ENCODE measurements around the gene TMEM204. TPM values are rescaled to one million over a fixed set of nuclear protein-coding genes. Genes with fewer than 3 reads are reported as not detected.
"Not testable (repeated sequence)": the region's sequence is repeated elsewhere in the genome, so short reads cannot be mapped to it uniquely, and the experiment has no call there.

The TMEM204 gene
- total and polyA plus RNA-seq, 4 donors = 34.7 to 74.5 (median 45.1) TPM

DNA sequence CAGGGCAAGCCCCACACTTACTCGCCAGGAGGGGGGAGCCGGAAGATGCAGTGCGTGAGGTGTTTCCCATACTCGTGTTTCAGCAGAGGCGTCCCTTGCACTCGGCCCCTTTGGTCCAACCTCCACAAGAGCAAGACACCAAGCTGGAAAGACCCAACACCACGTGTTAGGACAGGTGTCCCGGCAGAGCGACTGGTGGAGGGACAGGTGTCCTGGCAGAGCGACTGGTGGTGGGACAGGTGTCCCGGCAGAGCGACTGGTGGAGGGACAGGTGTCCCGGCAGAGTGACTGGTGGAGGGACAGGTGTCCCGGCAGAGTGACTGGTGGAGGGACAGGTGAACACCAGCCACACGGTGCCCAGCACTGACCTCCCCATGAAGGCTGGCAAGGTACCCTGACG is 59.0 kb downstream of the TMEM204 start:
- intact Hi-C loops (cut with DNase I) = no loop called here

DNA sequence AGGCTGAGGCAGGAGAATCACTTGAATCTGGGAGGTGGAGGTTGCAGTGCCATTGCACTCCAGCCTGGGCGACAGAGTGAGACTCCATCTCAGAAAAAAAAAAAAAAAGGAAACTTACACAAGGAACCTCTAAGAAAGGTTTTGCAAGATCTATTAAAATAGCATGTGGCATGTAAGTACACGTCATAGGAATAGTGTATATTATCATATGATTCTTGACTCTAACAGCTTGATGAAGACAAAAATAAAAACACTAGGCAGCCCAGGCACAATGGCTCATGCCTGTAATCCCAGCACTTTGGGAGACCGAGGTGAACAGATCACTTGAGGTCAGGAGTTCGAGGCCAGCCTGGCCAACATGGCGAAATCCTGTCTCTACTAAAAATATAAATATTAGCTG is 62.0 kb downstream of the TMEM204 start:
- H3K27me3 ChIP-seq (ENCODE audit: control insufficient read depth in 1 of 2, insufficient read depth in 2 of 2, low read length in 1 of 2); H3K4me1 ChIP-seq (ENCODE audit: control insufficient read depth in 1 of 2, insufficient read depth in 2 of 2, low read length in 2 of 2); ATAC-seq (ENCODE audit: low FRiP score); H3K9me3 ChIP-seq (ENCODE audit: control insufficient read depth, low read length); H3K36me3 ChIP-seq (ENCODE audit: control insufficient read depth in 1 of 2, insufficient read depth in 2 of 2, low read length in 1 of 2); DNase-seq; intact Hi-C loops (cut with DNase I); H3K4me3 ChIP-seq (ENCODE audit: low read length in 2 of 2); H3K27ac ChIP-seq (ENCODE audit: low read depth in 1 of 2, low read length in 2 of 2): not testable (repeated sequence)
- 82 to 91% methylated on average over 5 of the region's 5 CpGs for WGBS, 2 donors

More for the DNA sequence above, 59.0 kb downstream of the TMEM204 start:
- H3K9me3 ChIP-seq (ENCODE audit: control insufficient read depth, low read length) = no peaks in the 10 kb centered on the region
- H3K27me3 ChIP-seq (ENCODE audit: control insufficient read depth in 1 of 2, insufficient read depth in 2 of 2, low read length in 1 of 2) = no peaks in the 10 kb centered on the region
- 92% methylated on average over 16 of the region's 16 CpGs for WGBS, 2 donors
- no peak overlapping the region for H3K27ac ChIP-seq (ENCODE audit: low read depth in 1 of 2, low read length in 2 of 2)
- DNase-seq (no peak), ATAC-seq (ENCODE audit: low FRiP score) (no peak)
- H3K4me1 ChIP-seq (ENCODE audit: control insufficient read depth in 1 of 2, insufficient read depth in 2 of 2, low read length in 2 of 2) = no peaks in the 10 kb centered on the region
- no peak overlapping the region for H3K4me3 ChIP-seq (ENCODE audit: low read length in 2 of 2)
- H3K36me3 ChIP-seq (ENCODE audit: control insufficient read depth in 1 of 2, insufficient read depth in 2 of 2, low read length in 1 of 2) = no peaks in the 10 kb centered on the region

DNA sequence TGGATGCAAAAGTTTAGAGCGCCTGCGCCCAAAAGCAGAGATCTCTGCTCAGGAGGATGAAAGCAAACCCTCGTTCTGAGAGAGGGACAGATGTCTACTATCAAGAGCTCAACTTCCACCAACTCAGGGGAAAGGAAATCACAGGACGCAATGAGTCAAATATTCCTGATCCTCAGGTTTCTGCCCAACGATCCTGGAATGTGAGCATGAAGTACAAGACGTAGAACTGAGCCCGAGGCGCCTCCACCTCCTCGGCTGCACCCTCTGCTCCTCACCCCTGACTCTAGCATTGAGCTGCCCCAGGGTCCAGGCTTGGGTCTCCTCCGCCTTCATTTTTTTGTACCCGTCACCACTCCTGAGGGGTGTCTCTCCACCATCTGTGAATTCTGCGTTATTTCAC is 63.0 kb downstream of the TMEM204 start:
- WGBS, 2 donors = 90 to 94% methylated on average over 12 of the region's 12 CpGs
- Histone ChIP-seq H3K4me3 (ENCODE audit: low read length in 2 of 2) (no peak overlapping the region), H3K9me3 (ENCODE audit: control insufficient read depth, low read length) (no peaks in the 10 kb centered on the region), H3K27me3 (ENCODE audit: control insufficient read depth in 1 of 2, insufficient read depth in 2 of 2, low read length in 1 of 2) (no peaks in the 10 kb centered on the region), H3K4me1 (ENCODE audit: control insufficient read depth in 1 of 2, insufficient read depth in 2 of 2, low read length in 2 of 2) (no peaks in the 10 kb centered on the region), H3K27ac (ENCODE audit: low read depth in 1 of 2, low read length in 2 of 2) (no peak overlapping the region), H3K36me3 (ENCODE audit: control insufficient read depth in 1 of 2, insufficient read depth in 2 of 2, low read length in 1 of 2) (no peaks in the 10 kb centered on the region)
- intact Hi-C loops (cut with DNase I) = no loop called here
- ATAC-seq (ENCODE audit: low FRiP score) (no peak), DNase-seq (no peak)

DNA sequence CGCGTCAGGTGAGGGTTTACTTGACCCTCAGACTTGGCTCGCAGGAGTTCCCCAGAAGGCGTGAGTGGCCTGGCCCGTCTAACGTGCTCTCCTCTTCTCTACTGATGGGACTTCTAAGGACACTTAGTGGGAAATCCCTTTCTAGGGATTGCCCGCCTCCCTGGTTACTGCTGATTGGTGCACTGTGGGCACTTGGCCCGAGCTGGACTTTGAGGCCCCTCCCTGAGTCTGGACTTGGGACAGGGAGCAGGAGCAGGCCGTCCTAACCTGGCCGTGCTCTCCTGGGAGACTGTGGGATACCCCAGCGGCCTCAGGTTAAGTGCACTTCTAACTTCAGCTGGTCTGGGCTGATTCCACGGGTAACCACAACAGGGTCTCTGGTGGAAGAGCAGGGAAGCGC is 63.7 kb downstream of the TMEM204 start:
- Histone ChIP-seq H3K27ac (ENCODE audit: low read depth in 1 of 2, low read length in 2 of 2) (no peak overlapping the region), H3K4me3 (ENCODE audit: low read length in 2 of 2) (no peak overlapping the region), H3K27me3 (ENCODE audit: control insufficient read depth in 1 of 2, insufficient read depth in 2 of 2, low read length in 1 of 2) (no peaks in the 10 kb centered on the region), H3K9me3 (ENCODE audit: control insufficient read depth, low read length) (no peaks in the 10 kb centered on the region), H3K4me1 (ENCODE audit: control insufficient read depth in 1 of 2, insufficient read depth in 2 of 2, low read length in 2 of 2) (no peaks in the 10 kb centered on the region), H3K36me3 (ENCODE audit: control insufficient read depth in 1 of 2, insufficient read depth in 2 of 2, low read length in 1 of 2) (no peaks in the 10 kb centered on the region)
- intact Hi-C loops (cut with DNase I) = no loop called here
- ATAC-seq (ENCODE audit: low FRiP score) (no peak), DNase-seq (no peak)
- WGBS, 2 donors = 85 to 88% methylated on average over 13 of the region's 13 CpGs

DNA sequence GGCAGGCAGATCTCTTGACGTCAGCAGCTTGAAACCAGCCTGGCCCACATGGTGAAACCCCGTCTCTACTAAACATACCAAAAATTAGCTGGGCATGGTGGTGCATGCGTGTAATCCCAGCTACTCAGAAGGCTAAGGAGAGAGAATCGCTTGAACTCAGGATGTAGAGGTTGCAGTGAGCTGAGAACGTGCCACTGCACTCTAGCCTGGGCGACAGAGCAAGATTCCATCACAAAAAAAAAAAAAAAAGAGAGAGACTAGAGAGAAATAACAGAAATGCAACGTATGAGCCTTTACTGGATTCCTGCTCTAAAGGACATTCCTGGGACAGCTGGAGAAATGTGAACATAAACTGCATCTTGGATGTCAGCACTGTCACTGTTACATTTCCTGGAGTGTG is 67.6 kb downstream of the TMEM204 start:
- Histone ChIP-seq H3K36me3 (ENCODE audit: control insufficient read depth in 1 of 2, insufficient read depth in 2 of 2, low read length in 1 of 2) (no peaks in the 10 kb centered on the region), H3K4me3 (ENCODE audit: low read length in 2 of 2) (no peak overlapping the region), H3K27me3 (ENCODE audit: control insufficient read depth in 1 of 2, insufficient read depth in 2 of 2, low read length in 1 of 2) (no peaks in the 10 kb centered on the region), H3K27ac (ENCODE audit: low read depth in 1 of 2, low read length in 2 of 2) (no peak overlapping the region), H3K9me3 (ENCODE audit: control insufficient read depth, low read length) (no peaks in the 10 kb centered on the region), H3K4me1 (ENCODE audit: control insufficient read depth in 1 of 2, insufficient read depth in 2 of 2, low read length in 2 of 2) (no peaks in the 10 kb centered on the region)
- ATAC-seq (ENCODE audit: low FRiP score) (no peak), DNase-seq (no peak)
- intact Hi-C loops (cut with DNase I) = loop anchor here in 1 of 2 donors (10.0 kb wide), 1 partner anchor 106 kb away; the partner anchor contains the start of gene TELO2
- WGBS, 2 donors = 82 to 87% methylated on average over 7 of the region's 7 CpGs

DNA sequence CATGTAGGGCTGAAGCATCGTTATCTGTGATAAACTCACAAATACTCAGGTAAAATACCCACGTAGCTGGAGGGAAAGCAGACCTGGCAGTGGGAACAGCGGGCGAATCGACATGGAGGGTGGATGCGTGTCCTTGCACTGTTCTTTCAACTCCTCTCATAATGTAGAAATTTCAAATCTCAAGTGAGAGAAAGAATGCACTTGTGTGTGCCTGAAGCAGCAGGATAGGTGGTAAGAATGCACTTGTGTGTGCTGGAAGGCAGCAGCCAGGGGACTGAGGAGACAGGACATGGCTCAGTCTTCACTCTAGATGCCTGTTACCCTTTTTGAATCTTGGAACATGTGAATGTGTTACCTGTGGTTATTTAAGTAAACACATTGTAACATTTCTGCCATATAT is 68.0 kb downstream of the TMEM204 start:
- Histone ChIP-seq H3K36me3 (ENCODE audit: control insufficient read depth in 1 of 2, insufficient read depth in 2 of 2, low read length in 1 of 2) (no peaks in the 10 kb centered on the region), H3K27me3 (ENCODE audit: control insufficient read depth in 1 of 2, insufficient read depth in 2 of 2, low read length in 1 of 2) (no peaks in the 10 kb centered on the region), H3K4me3 (ENCODE audit: low read length in 2 of 2) (no peak overlapping the region), H3K9me3 (ENCODE audit: control insufficient read depth, low read length) (no peaks in the 10 kb centered on the region), H3K4me1 (ENCODE audit: control insufficient read depth in 1 of 2, insufficient read depth in 2 of 2, low read length in 2 of 2) (no peaks in the 10 kb centered on the region), H3K27ac (ENCODE audit: low read depth in 1 of 2, low read length in 2 of 2) (no peak overlapping the region)
- DNase-seq = no peak
- no peak for ATAC-seq (ENCODE audit: low FRiP score)
- WGBS, 2 donors = 96 to 97% methylated on average over 6 of the region's 6 CpGs
- intact Hi-C loops (cut with DNase I) = loop anchor here in 1 of 2 donors (10.0 kb wide), 1 partner anchor 107 kb away; the partner anchor contains the start of gene TELO2

DNA sequence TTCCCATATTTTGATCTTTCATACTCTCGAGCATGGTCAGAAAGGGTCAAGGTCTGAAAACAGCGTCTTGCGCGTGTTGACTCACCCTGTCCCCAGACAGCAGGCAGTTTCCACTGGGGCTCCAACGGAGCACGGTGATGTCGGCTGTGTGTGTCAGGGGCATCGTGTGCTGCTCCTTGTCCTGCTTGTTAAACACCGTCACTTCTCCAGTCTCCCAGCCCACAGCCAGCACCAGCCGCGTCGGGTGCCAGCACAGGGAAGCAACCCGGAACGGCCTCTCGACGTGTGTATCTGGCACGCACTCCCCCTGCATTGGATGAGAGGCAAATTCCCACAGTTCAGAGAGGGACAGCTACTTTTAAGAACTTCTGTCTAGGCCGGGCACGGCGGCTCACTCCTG is 68.8 kb downstream of the TMEM204 start:
- no peak for DNase-seq
- H3K36me3 ChIP-seq (ENCODE audit: control insufficient read depth in 1 of 2, insufficient read depth in 2 of 2, low read length in 1 of 2) = no peaks in the 10 kb centered on the region
- H3K27me3 ChIP-seq (ENCODE audit: control insufficient read depth in 1 of 2, insufficient read depth in 2 of 2, low read length in 1 of 2) = no peaks in the 10 kb centered on the region
- ATAC-seq (ENCODE audit: low FRiP score) = no peak
- H3K27ac ChIP-seq (ENCODE audit: low read depth in 1 of 2, low read length in 2 of 2) = no peak overlapping the region
- no peaks in the 10 kb centered on the region for H3K9me3 ChIP-seq (ENCODE audit: control insufficient read depth, low read length)
- intact Hi-C loops (cut with DNase I) = loop anchor here in 1 of 2 donors (10.0 kb wide), 1 partner anchor 107 kb away; the partner anchor contains the start of gene TELO2
- no peak overlapping the region for H3K4me3 ChIP-seq (ENCODE audit: low read length in 2 of 2)
- no peaks in the 10 kb centered on the region for H3K4me1 ChIP-seq (ENCODE audit: control insufficient read depth in 1 of 2, insufficient read depth in 2 of 2, low read length in 2 of 2)
- 88 to 91% methylated on average over 20 of the region's 20 CpGs for WGBS, 2 donors

Other genes with a start within 250 kb of the TMEM204 start
- gene UBE2I, start 224.0 kb upstream of the TMEM204 start, total RNA-seq = 10 to 100 TPM; 81.7 to 86.7 TPM
- gene UBE2I, start 224.0 kb upstream of the TMEM204 start, polyA plus RNA-seq = 10 to 100 TPM; 35.7 to 63.1 TPM
- gene BAIAP3, start 200.0 kb upstream of the TMEM204 start, total RNA-seq = 1 to 10 TPM; 1.2 to 3.1 TPM
- 1 to 10 TPM; 1.1 to 2.6 TPM for gene BAIAP3, start 200.0 kb upstream of the TMEM204 start, polyA plus RNA-seq
- gene TSR3, start 181.8 kb upstream of the TMEM204 start, total RNA-seq = 10 to 100 TPM; 32.1 to 37.5 TPM
- 10 to 100 TPM; 68.4 to 88.0 TPM for gene TSR3, start 181.8 kb upstream of the TMEM204 start, polyA plus RNA-seq
- gene GNPTG, start 181.7 kb upstream of the TMEM204 start, total RNA-seq = 10 to 100 TPM; 45.3 to 55.1 TPM
- gene GNPTG, start 181.7 kb upstream of the TMEM204 start, polyA plus RNA-seq = 10 to 100 TPM; 33.7 to 74.1 TPM
- gene UNKL, start 119.0 kb upstream of the TMEM204 start, total RNA-seq = 10 to 100 TPM; 21.2 to 34.6 TPM
- gene UNKL, start 119.0 kb upstream of the TMEM204 start, polyA plus RNA-seq = 10 to 100 TPM in 1 of 2 donors, 1 to 10 TPM in 1; 8.8 to 23.9 TPM
- gene UQCC4, start 112.9 kb upstream of the TMEM204 start, total RNA-seq = 1 to 10 TPM; 5.7 to 8.3 TPM
- 10 to 100 TPM; 13.3 to 20.0 TPM for gene UQCC4, start 112.9 kb upstream of the TMEM204 start, polyA plus RNA-seq
- not detected for gene PERCC1, start 102.6 kb upstream of the TMEM204 start, total RNA-seq
- gene PERCC1, start 102.6 kb upstream of the TMEM204 start, polyA plus RNA-seq = not detected
- gene CCDC154, start 89.1 kb upstream of the TMEM204 start, total RNA-seq = 1 to 10 TPM; 1.8 to 2.0 TPM
- 1 to 10 TPM; 3.8 to 9.6 TPM for gene CCDC154, start 89.1 kb upstream of the TMEM204 start, polyA plus RNA-seq
- gene CLCN7, start 58.6 kb upstream of the TMEM204 start, total RNA-seq = 10 to 100 TPM; 44.8 to 89.1 TPM
- 10 to 100 TPM; 14.5 to 90.9 TPM for gene CLCN7, start 58.6 kb upstream of the TMEM204 start, polyA plus RNA-seq
- gene PTX4, start 44.7 kb upstream of the TMEM204 start, total RNA-seq = under 1 TPM; 0.26 to 0.33 TPM
- gene PTX4, start 44.7 kb upstream of the TMEM204 start, polyA plus RNA-seq = not detected
- gene TELO2, start 40.3 kb upstream of the TMEM204 start, total RNA-seq = 10 to 100 TPM; 25.6 to 28.2 TPM
- gene TELO2, start 40.3 kb upstream of the TMEM204 start, polyA plus RNA-seq = 10 to 100 TPM in 1 of 2 donors, 1 to 10 TPM in 1; 8.8 to 52.7 TPM
- 10 to 100 TPM; 13.5 to 22.4 TPM for gene IFT140, start 78.4 kb downstream of the TMEM204 start, total RNA-seq
- 10 to 100 TPM in 1 of 2 donors, 1 to 10 TPM in 1; 4.6 to 15.2 TPM for gene IFT140, start 78.4 kb downstream of the TMEM204 start, polyA plus RNA-seq
- 10 to 100 TPM; 17.3 to 24.2 TPM for gene CRAMP1, start 78.7 kb downstream of the TMEM204 start, total RNA-seq
- gene CRAMP1, start 78.7 kb downstream of the TMEM204 start, polyA plus RNA-seq = 10 to 100 TPM in 1 of 2 donors, 1 to 10 TPM in 1; 2.3 to 11.5 TPM
- 10 to 100 TPM; 28.3 to 30.8 TPM for gene JPT2, start 144.6 kb downstream of the TMEM204 start, total RNA-seq
- gene JPT2, start 144.6 kb downstream of the TMEM204 start, polyA plus RNA-seq = 10 to 100 TPM; 14.2 to 15.7 TPM
- 100 to 1,000 TPM in 1 of 2 donors, 10 to 100 TPM in 1; 69.0 to 122 TPM for gene MAPK8IP3, start 172.5 kb downstream of the TMEM204 start, total RNA-seq
- gene MAPK8IP3, start 172.5 kb downstream of the TMEM204 start, polyA plus RNA-seq = 10 to 100 TPM; 20.8 to 99.3 TPM
- 10 to 100 TPM; 33.0 to 62.8 TPM for gene NME3, start 237.9 kb downstream of the TMEM204 start, total RNA-seq
- gene NME3, start 237.9 kb downstream of the TMEM204 start, polyA plus RNA-seq = 100 to 1,000 TPM in 1 of 2 donors, 10 to 100 TPM in 1; 61.0 to 379 TPM
- 10 to 100 TPM; 15.8 to 23.7 TPM for gene EME2, start 239.1 kb downstream of the TMEM204 start, total RNA-seq
- gene EME2, start 239.1 kb downstream of the TMEM204 start, polyA plus RNA-seq = 10 to 100 TPM in 1 of 2 donors, 1 to 10 TPM in 1; 1.6 to 20.6 TPM
- gene MRPS34, start 239.5 kb downstream of the TMEM204 start, total RNA-seq = 10 to 100 TPM; 36.5 to 40.5 TPM
- gene MRPS34, start 239.5 kb downstream of the TMEM204 start, polyA plus RNA-seq = 10 to 100 TPM; 67.7 to 74.2 TPM
- gene SPSB3, start 248.9 kb downstream of the TMEM204 start, total RNA-seq = 10 to 100 TPM; 33.6 to 33.7 TPM
- 100 to 1,000 TPM in 1 of 2 donors, 10 to 100 TPM in 1; 25.8 to 322 TPM for gene SPSB3, start 248.9 kb downstream of the TMEM204 start, polyA plus RNA-seq
- 10 to 100 TPM; 30.7 to 32.9 TPM for gene NUBP2, start 249.3 kb downstream of the TMEM204 start, total RNA-seq
- 10 to 100 TPM; 55.3 to 92.4 TPM for gene NUBP2, start 249.3 kb downstream of the TMEM204 start, polyA plus RNA-seq

Measured in aorta (tissue), 5 donors.